DMS 273 (cell line): ENCODE data around the gene NMRK1.

Experiments
- DNase-seq: peaks from one replicate; lab custom pipeline; 2025; ENCODE audit not compliant: unreplicated experiment; lab: John Stamatoyannopoulos, UW

The NMRK1 gene

DNA sequence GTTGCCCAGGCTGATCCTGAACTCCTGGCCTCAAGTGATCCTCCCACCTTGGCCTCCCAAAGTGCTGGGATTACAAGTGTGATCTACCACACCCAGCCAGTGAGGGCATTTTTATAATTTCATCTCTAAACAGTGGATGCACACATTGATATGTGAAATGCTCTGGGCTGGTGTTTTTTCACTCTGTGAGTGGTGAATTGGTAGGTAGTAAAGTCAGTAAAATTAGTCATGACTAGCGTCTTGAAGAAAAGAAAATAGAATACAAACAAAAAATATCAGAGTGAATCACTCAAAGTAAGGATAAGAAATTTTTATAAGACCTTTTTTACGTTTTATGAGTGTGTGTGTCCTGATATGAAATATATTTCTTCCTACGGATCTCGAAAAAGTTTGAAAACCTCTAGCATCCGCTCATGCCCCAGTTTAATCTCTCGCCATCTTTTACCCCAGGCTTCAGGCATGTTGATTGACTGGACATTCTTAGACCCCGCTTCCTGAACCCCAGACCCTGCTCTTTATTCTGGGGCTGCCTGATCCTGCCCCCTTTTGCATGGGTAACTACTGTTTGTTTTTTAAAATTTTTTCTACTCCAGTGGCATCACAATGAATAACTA is 14.3 kb upstream of the NMRK1 start:
- DNase-seq = no peak

DNA sequence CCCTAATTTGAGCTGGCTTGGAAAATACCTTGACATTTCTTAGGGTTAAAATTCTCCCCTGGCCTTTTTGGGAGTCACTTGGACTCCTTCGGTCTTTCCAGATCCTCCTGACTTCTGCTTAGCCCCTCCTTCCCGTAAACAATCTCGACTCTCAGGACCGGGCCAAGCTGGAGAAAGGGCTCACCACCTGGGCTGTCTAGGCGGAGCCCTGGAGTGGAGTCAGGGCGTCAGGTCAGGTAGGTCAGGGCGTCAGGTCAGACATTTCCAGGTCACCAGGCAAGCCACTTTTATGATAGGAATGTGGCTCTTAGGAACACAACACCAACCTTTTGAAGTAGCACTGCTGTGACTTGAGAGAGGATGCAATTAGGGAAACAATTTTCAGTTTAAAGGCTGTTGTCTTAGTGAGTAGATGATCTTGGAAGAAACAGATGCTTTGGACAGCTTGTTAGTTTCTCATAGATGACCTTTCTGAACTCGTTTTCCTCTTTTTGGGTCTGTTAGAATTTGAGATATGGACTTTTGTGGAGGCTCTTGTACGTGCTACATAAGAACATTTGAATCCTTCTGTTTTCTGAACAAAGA is 13.1 kb upstream of the NMRK1 start:
- no peak for DNase-seq

DNA sequence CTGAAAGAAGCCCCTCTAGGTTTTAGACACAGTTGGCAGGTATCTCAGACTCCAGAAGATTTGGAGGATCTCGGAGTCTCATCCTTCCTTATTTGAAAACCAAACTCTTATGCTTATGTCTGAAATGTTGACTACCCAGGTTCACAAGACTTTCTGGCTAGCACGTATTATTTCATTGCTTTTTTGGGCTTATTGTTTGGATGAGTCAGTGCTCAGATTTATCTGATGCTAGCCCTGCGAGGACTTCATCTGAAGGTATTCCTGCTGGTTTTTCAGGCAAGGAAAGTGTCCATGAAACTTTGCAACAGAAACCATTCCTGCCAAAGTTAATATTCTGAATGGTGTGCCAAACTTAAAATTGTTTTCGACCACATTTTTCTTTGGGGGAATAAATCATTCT is 8.8 kb upstream of the NMRK1 start:
- no peak for DNase-seq

DNA sequence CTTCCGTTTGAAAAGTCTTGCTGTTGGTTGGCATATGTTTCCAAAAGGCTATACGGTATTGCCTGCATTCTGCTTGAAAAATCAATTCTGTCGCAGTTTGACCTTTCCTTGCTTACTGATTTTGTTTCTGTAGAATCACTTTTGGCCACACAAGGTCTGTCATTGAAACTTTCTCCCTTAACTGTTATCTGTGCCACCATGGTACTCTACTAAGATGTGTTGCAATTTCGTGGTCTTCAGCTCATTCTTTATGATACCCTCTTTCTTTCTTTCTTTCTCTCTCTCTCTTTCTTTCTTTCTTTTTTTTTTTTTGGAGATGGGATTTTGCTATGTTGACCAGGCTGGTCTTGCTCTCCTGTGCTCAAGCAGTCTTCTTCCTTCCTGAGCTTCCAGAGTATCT is 4.8 kb upstream of the NMRK1 start:
- no peak for DNase-seq

DNA sequence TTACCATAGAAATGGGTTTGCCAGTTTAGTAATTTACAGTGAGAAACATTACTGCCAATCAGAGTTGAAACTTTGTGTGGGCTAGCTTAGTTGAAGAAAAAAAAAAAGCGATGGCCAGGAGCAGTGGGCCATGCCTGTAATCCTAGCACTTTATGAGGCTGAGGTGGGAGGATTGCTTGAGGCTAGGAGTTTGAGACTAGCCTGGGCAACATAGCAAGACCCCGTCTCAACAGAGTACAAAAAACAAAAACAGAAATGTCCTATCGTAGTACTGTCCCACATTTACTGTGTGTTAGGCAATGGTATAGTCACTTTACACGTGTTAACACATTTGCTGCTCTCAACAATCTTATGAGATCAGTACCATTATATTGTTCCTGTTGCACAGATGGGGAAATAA is 2.6 kb upstream of the NMRK1 start:
- DNase-seq = no peak

DNA sequence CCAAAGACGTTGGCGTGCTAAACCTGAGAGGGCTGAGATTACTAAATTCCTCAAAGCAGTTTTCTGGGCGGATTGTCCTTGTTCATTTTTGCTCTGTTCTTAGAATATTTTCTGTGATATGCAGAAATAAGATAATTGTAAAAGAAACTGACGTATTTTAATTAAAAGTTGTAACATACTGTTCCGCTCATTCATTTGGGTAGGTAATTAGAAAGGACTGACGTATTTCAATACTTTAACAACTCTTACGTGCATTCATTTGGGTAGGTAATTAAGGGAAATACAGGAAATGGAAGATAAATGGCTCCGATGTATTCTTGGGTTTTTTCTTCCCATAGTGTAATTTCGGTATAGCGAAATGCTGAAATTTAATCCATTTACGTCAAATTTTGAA is 1.4 kb upstream of the NMRK1 start:
- no peak for DNase-seq

DNA sequence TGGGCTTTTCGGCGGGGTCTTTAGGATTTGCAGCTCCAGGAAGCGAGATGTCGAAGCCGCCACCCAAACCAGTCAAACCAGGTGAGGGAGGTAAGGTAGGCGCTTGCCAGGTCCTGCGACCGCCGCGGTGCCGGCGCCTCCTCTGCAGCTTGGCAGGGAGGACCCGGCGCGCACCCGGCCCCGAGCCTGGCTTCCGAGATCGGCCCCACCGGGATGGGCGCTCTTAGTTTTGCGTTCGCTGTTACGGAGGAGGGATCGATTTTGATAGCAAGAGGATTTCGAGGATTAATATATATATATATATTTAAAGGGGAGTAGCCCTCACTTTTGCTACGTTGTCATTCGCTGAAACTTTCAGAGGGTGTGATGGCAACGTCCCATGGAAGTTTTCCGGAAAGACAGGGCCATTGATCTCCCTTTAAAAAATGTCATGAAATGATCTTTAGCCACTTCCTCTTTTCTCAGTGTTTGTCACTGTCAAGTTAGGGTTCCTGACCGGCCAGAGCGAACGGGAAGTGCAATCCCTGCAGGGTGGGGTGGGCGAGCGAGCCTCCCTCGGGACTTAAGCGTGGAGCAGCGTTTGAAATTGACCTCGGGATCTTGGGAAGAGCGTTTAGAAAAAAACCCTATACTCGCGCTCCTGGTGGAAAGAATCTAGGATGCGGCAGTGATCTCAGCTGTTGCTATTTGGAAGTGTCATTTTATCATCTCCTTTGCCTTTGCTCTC is 854 bp upstream of the NMRK1 start:
- DNase-seq = peak; percentile 72

DNA sequence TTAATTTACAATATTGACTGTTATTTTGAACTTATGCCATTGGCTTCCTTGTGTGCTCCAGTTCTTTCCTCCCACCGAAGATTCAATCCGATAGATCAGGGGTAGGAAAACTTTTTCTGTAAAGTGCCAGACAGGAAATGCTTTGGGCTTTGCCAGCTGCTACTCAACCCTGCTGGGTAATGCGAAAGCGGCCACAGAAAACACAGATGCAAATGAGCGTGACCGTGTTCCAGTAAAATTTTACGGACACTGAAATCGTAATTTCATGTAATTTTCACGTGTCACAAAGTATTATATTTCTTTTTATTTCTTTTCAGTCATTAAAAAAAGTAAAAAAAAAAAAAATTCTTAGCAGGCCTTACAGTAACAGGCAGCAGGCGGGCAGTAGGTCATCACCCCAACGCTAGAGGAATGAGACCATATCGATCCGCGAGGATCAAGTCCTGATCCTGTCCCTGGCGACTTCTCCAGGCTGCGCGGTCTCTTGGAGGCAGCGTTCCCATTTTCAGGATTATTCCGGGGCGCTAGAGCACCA is 599 bp downstream of the NMRK1 start:
- peak; percentile 58 for DNase-seq

DNA sequence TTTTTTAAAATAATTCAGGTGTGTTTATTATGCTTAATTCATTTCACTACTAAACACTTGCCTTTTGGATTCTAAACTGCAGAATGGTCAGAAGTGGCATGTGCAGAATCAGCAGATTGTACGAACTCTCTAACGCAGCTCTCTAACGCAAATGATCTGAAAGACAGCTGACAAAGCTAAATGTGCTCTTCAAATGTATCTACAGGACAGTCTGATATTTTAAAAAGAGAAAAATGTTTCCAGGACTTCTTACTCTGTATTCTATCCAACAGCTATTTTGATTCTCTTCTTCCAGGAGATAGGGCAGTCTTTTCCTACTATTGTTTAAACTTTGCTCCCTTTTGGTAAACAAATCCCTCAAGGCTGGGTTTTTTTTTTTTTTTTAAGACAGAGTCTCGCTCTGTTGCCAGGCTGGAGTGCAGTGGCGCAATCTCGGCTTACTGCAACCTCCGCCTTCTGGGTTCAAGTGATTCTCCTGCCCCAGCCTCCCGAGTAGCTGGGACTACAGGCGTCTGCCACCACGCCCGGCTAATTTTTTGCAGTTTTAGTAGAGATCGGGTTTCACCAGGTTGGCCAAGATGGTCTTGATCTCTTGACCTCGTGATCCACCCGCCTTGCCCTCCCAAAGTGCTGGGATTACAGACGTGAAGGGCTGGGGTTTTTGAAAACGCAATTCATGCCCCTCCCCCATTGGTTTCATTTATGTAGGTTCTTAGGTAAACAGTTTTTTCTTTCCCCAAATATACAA is 1.2 kb downstream of the NMRK1 start:
- peak; percentile 39 for DNase-seq

DNA sequence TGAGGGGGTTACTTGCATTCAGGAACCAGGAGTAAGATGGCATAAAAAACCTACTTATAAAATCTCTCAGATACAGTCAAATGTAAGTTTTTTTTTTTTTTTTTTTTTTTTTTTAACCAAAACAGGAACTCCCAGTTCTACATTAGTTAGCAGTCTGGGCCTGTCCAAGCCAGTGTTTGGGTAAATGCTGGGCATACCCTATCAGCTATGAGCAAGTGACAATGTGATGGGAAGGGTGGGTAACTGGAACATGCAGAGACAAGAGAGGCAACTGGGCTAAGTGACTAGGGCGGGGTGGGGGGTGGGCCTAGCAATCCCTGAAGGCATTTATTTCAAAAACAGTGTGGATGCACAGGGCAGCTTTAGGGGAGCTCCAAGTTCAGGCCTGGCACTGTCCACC is 2.3 kb downstream of the NMRK1 start:
- no peak for DNase-seq

DNA sequence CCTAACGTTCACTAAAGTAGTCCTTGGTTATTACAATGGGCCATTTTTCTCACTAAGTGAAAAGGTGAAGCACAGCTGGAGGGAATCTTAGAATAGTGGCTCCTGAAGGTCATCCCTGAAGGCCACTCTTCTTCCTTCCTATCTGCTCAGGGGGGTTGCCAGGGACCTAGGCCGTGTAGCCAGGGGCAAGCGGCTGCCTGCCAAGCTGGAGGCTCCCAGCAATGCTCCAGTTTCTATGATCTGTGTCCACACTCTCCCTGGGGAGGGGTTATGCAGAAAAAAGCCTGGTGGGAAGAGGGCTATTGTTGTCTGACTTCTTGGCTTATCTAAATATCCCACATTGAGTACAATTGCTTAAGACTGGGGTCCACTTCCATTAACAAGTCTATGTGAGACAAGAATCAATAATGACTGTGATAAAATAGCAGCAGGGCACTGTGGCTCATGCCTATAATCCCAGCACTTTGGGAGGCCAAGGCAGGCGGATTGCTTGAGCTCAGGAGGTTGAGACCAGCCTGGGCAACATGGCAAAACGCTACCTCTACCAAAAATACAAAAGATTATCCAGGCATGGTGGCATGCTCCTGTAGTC is 3.8 kb downstream of the NMRK1 start:
- DNase-seq = no peak

DNA sequence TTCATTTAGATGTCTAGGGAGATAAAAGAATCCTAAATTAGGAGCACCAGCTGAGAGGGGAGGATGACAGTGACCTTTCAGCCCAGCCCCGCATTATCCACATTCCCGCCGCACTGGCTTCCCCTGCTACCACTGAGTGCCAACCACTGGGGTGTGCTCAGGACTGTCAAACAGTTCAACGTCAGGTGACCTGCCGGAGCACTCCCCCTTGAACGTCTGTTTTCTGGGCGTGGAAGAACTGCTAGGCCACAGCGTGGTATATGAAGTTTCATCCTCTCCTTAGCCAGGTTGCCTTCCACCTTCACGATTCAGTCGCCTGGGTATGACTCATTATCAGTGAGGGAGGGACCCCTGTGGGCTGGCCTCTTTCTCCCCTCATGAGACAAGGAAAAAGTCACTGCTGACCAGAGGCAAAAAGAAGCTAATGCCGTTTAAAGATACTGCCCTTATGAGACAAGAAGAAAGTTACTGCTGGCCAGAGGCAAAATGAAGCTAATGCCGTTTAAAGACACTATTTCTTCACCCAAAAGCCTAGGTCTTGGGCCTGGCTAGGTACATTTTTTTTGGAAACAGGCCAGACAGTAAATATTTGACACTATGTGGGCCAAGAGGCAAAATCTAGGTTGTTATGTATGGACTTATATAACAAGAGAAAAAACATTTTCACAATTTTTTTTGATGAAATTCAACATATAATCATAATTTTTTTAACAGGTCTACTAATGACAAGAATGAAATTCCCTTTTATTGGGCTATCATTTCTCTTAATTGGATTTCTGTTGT is 4.6 kb downstream of the NMRK1 start:
- no peak for DNase-seq

DNA sequence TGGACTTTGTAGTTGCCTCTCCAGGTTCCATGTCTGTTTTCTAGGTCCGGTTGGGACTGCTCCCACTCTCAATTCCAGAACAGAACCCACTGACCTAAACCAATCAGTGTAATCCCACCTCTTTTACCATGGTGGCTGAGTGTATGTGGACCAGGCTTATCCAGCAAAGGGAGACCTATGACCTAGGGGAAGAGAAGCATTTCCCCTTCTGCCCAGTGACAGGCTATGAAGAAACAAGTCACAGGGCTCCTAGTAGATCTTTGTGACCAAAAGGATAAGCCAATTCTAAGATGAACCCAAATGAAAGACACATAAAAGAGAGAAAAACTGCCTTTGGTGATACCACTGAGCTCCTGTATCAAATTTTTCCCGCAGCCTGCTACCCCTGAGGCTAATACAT is 6.3 kb downstream of the NMRK1 start:
- DNase-seq = no peak

DNA sequence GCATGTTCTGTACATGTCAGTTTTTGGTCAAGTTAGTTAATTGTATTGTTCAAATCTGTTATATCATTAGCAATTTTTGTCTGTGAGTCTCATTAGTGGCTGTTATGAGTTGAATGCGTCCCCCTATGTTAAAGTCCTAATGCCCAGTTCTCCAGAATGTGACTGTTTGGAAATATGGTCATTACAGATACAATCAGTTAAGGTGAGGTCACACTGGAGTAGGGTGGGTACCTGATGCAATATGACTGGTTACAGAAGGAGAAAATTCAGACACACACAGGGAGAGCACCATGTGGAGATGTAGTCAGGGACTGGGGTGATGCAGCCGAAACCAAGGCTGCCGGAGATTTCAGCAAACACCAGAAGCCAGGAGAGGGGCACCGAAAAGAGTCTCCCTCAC is 15.1 kb downstream of the NMRK1 start:
- DNase-seq = no peak

DNA sequence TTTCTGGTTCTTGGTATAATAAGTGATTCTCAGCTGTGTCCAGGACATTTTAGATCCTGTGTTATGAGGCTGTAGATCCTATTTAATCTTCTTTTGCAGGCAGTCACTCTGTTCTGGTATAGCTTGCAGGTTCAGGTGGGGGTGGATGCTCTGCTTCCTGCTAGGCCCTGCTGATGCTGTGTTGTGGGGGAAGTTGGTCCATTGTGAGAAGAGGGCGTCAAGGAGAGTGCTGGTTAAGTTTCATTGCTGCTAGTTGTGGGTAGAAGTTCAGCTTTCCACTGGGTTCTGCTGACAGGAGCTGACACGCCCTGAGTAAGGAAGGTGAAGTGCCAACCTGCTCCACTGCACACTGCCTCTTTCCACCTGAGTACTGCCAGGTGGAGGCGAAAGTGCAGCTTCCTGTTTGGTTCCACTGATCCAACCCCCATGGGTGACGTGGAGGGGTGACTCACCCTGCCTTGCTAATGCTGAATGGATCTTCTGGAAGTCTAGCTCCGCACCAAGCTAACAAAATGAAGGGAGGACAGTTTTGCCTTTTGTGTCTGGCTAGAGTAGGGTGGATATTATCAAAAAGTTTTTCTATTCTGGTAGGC is 16.3 kb downstream of the NMRK1 start:
- DNase-seq = no peak

DNA sequence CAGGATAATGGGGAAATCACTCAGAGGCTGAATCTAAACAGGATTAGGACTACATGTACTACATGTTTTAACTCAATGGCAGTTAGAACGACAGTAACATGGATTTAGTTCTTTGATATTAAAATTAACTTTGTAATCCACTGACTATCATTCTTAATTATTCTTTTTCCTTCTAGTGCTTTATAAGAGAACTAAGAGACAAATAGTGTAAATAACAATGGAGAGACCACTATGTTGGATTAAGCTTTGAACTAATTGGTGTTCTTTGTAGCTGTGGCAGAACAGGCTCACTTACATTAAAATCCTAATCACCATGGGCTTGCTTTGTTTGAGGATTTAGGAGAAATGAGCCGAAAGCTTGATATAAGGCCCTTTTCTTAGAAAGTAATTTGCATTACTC is 18.8 kb downstream of the NMRK1 start:
- DNase-seq = no peak

DNA sequence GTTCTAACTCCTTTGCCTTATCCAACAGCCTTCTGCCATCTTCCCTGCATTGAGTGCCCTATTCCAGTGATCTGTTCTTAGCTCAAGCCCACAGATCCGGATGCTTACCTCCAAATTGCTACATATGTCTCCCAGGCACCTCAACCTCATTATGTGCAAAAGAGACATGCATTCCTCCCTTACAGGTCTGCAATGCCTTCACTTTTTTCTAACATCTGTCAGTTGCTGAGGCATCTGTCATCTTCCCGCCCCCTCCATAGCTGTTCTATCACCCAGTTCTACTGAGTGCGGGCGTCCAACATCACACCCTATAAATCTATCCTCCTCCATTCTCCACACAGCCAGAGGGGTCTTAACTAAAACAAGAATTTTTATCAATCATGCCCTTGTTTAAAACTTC is 20.1 kb downstream of the NMRK1 start:
- no peak for DNase-seq

DNA sequence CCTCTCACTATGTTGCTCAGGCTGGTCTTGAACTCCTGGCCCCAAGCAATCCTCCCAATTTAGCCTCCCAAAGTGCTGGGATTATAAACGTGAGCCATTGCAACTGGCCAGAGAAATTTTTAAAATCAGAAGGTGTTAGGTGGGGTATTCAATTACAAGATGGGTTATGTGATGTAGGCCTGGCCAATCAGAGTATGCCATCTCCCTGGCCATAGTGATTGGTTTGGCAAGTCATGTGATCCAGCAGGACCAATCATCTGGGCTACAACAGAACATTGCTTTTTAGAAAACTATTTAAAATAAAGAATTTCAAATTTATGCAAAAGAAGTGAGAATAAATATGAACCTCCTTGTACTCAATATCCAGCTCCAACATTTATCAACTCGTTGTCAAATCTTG is 22.4 kb downstream of the NMRK1 start:
- DNase-seq = no peak

DNA sequence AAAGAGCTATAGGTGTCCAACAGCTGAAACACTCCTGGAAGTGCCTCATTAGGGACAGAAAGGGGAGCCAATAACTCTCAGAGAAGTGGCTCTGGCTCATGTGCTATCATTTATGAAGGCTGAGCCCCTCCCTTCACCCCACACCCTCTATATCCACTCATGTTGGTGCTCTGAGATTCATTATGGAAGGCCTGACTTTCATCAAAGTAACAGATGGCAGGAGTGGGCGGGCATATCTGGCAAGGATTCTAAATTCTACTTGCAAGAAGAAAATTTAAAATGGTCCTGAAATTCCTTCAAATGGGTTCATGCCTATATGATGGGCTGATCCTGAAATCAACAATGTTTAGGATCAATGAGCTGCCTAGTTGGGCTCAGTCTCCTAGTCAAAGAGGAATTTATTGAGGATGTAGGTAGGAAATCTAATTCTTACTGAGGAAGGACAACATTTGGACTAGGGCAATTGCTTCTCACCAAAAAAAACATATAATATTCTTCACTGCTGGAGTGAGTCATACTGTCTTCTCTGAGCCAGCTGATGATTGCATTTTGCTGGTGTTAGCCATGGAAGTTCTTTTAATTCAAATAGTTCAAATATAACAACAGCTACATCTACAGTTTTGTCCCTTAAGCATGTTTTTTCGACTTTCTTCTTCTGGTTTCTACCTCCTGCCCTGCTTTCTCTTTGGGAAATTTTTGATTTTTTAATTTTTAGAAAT is 23.5 kb downstream of the NMRK1 start:
- peak; percentile 78 for DNase-seq
